DND-41 (cell line): Measurements from ENCODE around the gene CCDC158.

Experiments
- ATAC-seq: fragments of 200-7000 bp; cut with Tn5 transposase; 3 replicates; pipeline ENCODE4 v1.9.1; 2021; ENCODE audit warnings: low read depth; ENCODE audit not compliant: insufficient read depth
- DNase-seq: peaks from one replicate; pipeline ENCODE4 v3.0.0-alpha.2; 2020
- H2AFZ ChIP-seq: 2 replicates; pipeline ENCODE4 v1.6.0; 2012; ENCODE audit warnings: low read depth, low read length
- H3K27ac ChIP-seq: 2 replicates; pipeline ENCODE4 v1.5.1; 2012; ENCODE audit warnings: low read length, inconsistent platforms
- H3K27me3 ChIP-seq: fragments of 200-600 bp; sonication (generic); 2 replicates; pipeline ENCODE4 v1.6.0; 2012; ENCODE audit warnings: low read length, mild to moderate bottlenecking, inconsistent platforms; ENCODE audit not compliant: insufficient read depth, poor library complexity
- H3K36me3 ChIP-seq: 2 replicates; pipeline ENCODE4 v1.5.1; 2012; ENCODE audit warnings: low read length, inconsistent platforms; ENCODE audit not compliant: insufficient read depth
- H3K4me1 ChIP-seq: 2 replicates; pipeline ENCODE4 v1.5.1; 2012; ENCODE audit warnings: mild to moderate bottlenecking, low read length; ENCODE audit not compliant: insufficient read depth
- H3K4me2 ChIP-seq: 2 replicates; pipeline ENCODE4 v1.6.0; 2012; ENCODE audit warnings: mild to moderate bottlenecking, moderate library complexity, low read length, inconsistent platforms; ENCODE audit not compliant: insufficient read depth
- H3K4me3 ChIP-seq, 2 experiments: fragments of 200-600 bp in 1 of 2; shearing (Covaris generic) in 1 of 2; 2 replicates each; pipeline ENCODE4 v1.5.1; 2012 to 2016; ENCODE audit warnings: inconsistent platforms in 2 of 2, low read length in 2 of 2, mild to moderate bottlenecking in 2 of 2, low read depth in 1 of 2, moderate library complexity in 1 of 2
- H3K79me2 ChIP-seq: 2 replicates; pipeline ENCODE4 v1.6.0; 2012; ENCODE audit warnings: low read length, inconsistent platforms; ENCODE audit not compliant: insufficient read depth
- H3K9ac ChIP-seq: 2 replicates; pipeline ENCODE4 v1.6.0; 2012; ENCODE audit warnings: low read depth, mild to moderate bottlenecking, inconsistent platforms, low read length, moderate library complexity
- H3K9me3 ChIP-seq: 2 replicates; pipeline ENCODE4 v1.5.1; 2012; ENCODE audit warnings: low read length, moderate library complexity, mild to moderate bottlenecking, inconsistent platforms; ENCODE audit not compliant: insufficient read depth, severe bottlenecking
- H4K20me1 ChIP-seq: 2 replicates; pipeline ENCODE4 v1.6.0; 2012; ENCODE audit warnings: low read length; ENCODE audit not compliant: insufficient read depth
- CTCF ChIP-seq: IDR thresholded peaks from 2 replicates; pipeline ENCODE4 v1.5.1; 2012; ENCODE audit warnings: borderline replicate concordance, low read length, moderate library complexity, mild to moderate bottlenecking; ENCODE audit not compliant: poor library complexity, severe bottlenecking; ENCODE audit errors: extremely low read depth
- EZH2 ChIP-seq: IDR thresholded peaks from 3 replicates; pipeline ENCODE4 v1.6.1; 2012; ENCODE audit warnings: borderline replicate concordance, low read depth, mild to moderate bottlenecking, moderate library complexity, low read length, inconsistent platforms; ENCODE audit not compliant: severe bottlenecking

CCDC158 gene

GRCh38 chr4:76407440-76408119 lies 13.4 kb downstream of the CCDC158 start:
- Histone ChIP-seq H3K27ac (no peak overlapping the region), H3K4me1 (no peaks in the 10 kb centered on the region), H4K20me1 (no peaks in the 10 kb centered on the region), H3K9ac (no peak overlapping the region), H3K79me2 (no peaks in the 10 kb centered on the region), H3K4me3 (no peak overlapping the region), H2AFZ (no peak overlapping the region), H3K27me3 (no peaks in the 10 kb centered on the region), H3K9me3 (no peaks in the 10 kb centered on the region), H3K36me3 (no peaks in the 10 kb centered on the region), H3K4me2 (no peak overlapping the region)
- TF ChIP-seq CTCF (no peak), EZH2 (no peak)
- ATAC-seq (no peak), DNase-seq (no peak)

- H3K9ac ChIP-seq, result no peak overlapping the region
- no peak for ATAC-seq
- H2AFZ ChIP-seq, result no peak overlapping the region
- DNase-seq, result no peak
- no peaks in the 10 kb centered on the region for H3K9me3 ChIP-seq
- H3K4me2 ChIP-seq, result no peak overlapping the region
- H3K27me3 ChIP-seq, result no peaks in the 10 kb centered on the region
- TF ChIP-seq EZH2, result no peak
- no peaks in the 10 kb centered on the region for H4K20me1 ChIP-seq
- no peak overlapping the region for H3K4me3 ChIP-seq
- H3K36me3 ChIP-seq, result no peaks in the 10 kb centered on the region
- no peak overlapping the region for H3K27ac ChIP-seq
- H3K4me1 ChIP-seq, result no peaks in the 10 kb centered on the region
- H3K79me2 ChIP-seq, result no peaks in the 10 kb centered on the region
These were observed 14.9 kb downstream of the CCDC158 start for GRCh38 chr4:76406081-76406480.

- H3K27me3 ChIP-seq, result no peaks in the 10 kb centered on the region
These were observed 19.3 kb downstream of the CCDC158 start for GRCh38 chr4:76401654-76402053.

More at GRCh38 chr4:76401654-76402053, 19.3 kb downstream of the CCDC158 start:
- no peak overlapping the region for H3K4me2 ChIP-seq
- no peaks in the 10 kb centered on the region for H3K36me3 ChIP-seq
- H3K79me2 ChIP-seq, result no peaks in the 10 kb centered on the region
- no peak for ATAC-seq
- H2AFZ ChIP-seq, result no peak overlapping the region
- no peak overlapping the region for H3K27ac ChIP-seq
- no peaks in the 10 kb centered on the region for H3K9me3 ChIP-seq
- H3K9ac ChIP-seq, result no peak overlapping the region
- TF ChIP-seq CTCF, result no peak
- no peak for TF ChIP-seq EZH2
- no peak for DNase-seq
- no peaks in the 10 kb centered on the region for H3K4me1 ChIP-seq
- H4K20me1 ChIP-seq, result no peaks in the 10 kb centered on the region
- H3K4me3 ChIP-seq, result no peak overlapping the region
